ENCODE measurements around the gene SNHG17.

SNHG17 gene

DNA sequence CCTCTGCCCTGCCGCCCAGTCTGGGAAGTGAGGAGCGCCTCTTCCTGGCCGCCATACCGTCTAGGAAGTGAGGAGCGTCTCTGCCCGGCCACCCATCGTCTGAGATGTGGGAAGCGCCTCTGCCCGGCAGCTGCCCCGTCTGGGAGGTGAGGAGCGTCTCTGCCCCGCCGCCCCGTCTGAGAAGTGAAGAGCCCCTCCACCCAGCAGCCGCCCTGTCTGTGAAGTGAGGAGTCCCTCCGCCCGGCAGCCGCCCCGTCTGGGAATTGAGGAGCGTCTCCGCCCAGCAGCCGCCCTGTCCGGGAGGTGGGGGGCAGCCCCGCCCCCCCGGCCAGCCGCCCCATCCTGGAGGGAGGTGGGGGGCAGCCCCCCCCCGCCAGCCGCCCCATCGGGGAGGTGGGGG is 27.8 kb downstream of the SNHG17 start:
- Histone ChIP-seq H3K4me1 (ENCODE audit: insufficient read depth, low read length) (no peaks in the 10 kb centered on the region), H3K27ac (ENCODE audit: low read length) (no peak overlapping the region), H3K9ac (ENCODE audit: low read depth, low read length) (no peak overlapping the region), H3K4me3 (ENCODE audit: low read depth in 1 of 2, low read length in 2 of 2) (no peak overlapping the region), H3K79me2 (ENCODE audit: insufficient read depth, low read length) (no peaks in the 10 kb centered on the region), H3K4me2 (ENCODE audit: insufficient read depth, low read length) (no peak overlapping the region), H4K20me1 (ENCODE audit: insufficient read depth, low read length) (no peaks in the 10 kb centered on the region), H3K9me3 (ENCODE audit: insufficient read depth, low read length, severe bottlenecking) (no peaks in the 10 kb centered on the region), H3K36me3 (ENCODE audit: insufficient read depth, low read length) (peaks cover 8% of the 10 kb centered on the region; the same call in 1 of the 2 replicates), H2AFZ (ENCODE audit: low read depth, low read length) (no peak overlapping the region), H3K27me3 (ENCODE audit: insufficient read depth, low read length, poor library complexity) (no peaks in the 10 kb centered on the region)
- no peak for ATAC-seq (ENCODE audit: insufficient read depth, low read depth)
- no peak for DNase-seq
- TF ChIP-seq EZH2 (IDR thresholded peaks at IDR 0.05; ENCODE audit: borderline replicate concordance, low read depth, low read length, severe bottlenecking) (no peak), CTCF (IDR thresholded peaks at IDR 0.05; ENCODE audit: borderline replicate concordance, extremely low read depth, low read length, poor library complexity, severe bottlenecking) (no peak)

DNA sequence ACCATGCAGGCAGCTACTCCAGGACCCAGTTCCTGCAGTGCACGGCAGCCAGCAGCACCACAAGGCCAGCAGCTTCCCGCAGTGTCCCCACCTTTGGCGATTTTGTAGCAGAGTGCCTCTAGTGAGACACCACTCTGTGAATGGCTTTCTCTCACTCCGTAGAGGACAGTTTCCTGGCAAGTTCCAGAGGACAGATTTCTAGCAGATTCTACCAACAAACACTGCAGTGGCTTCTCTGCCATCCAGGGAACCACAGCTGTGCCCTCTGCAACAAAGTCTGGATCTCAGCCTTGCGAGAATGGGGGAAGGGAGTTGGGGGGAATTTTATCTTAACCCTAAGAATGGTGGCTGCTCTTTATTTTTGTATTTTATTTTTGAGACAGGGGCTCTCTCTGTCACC is 28.7 kb downstream of the SNHG17 start:
- Histone ChIP-seq H4K20me1 (ENCODE audit: insufficient read depth, low read length) (no peaks in the 10 kb centered on the region), H3K27me3 (ENCODE audit: insufficient read depth, low read length, poor library complexity) (no peaks in the 10 kb centered on the region), H3K9me3 (ENCODE audit: insufficient read depth, low read length, severe bottlenecking) (no peaks in the 10 kb centered on the region), H3K79me2 (ENCODE audit: insufficient read depth, low read length) (no peaks in the 10 kb centered on the region), H3K36me3 (ENCODE audit: insufficient read depth, low read length) (0 out of 2 replicates have a peak, but pooled peaks cover 5% of the 10 kb centered on the region), H3K4me2 (ENCODE audit: insufficient read depth, low read length) (no peak overlapping the region), H3K9ac (ENCODE audit: low read depth, low read length) (no peak overlapping the region), H3K4me1 (ENCODE audit: insufficient read depth, low read length) (no peaks in the 10 kb centered on the region), H2AFZ (ENCODE audit: low read depth, low read length) (no peak overlapping the region), H3K27ac (ENCODE audit: low read length) (no peak overlapping the region), H3K4me3 (ENCODE audit: low read depth in 1 of 2, low read length in 2 of 2) (no peak overlapping the region)
- DNase-seq = no peak
- ATAC-seq (ENCODE audit: insufficient read depth, low read depth) = no peak
- TF ChIP-seq EZH2 (IDR thresholded peaks at IDR 0.05; ENCODE audit: borderline replicate concordance, low read depth, low read length, severe bottlenecking) = no peak
- TF ChIP-seq CTCF (IDR thresholded peaks at IDR 0.05; ENCODE audit: borderline replicate concordance, extremely low read depth, low read length, poor library complexity, severe bottlenecking) = no peak

- Histone ChIP-seq H3K79me2 (ENCODE audit: insufficient read depth, low read length) (no peaks in the 10 kb centered on the region), H3K4me1 (ENCODE audit: insufficient read depth, low read length) (no peaks in the 10 kb centered on the region), H4K20me1 (ENCODE audit: insufficient read depth, low read length) (no peaks in the 10 kb centered on the region), H3K4me2 (ENCODE audit: insufficient read depth, low read length) (no peak overlapping the region), H3K9ac (ENCODE audit: low read depth, low read length) (no peak overlapping the region), H3K27ac (ENCODE audit: low read length) (no peak overlapping the region), H2AFZ (ENCODE audit: low read depth, low read length) (no peak overlapping the region), H3K36me3 (ENCODE audit: insufficient read depth, low read length) (0 out of 2 replicates have a peak, but pooled peaks cover 5% of the 10 kb centered on the region), H3K4me3 (ENCODE audit: low read depth in 1 of 2, low read length in 2 of 2) (no peak overlapping the region), H3K9me3 (ENCODE audit: insufficient read depth, low read length, severe bottlenecking) (no peaks in the 10 kb centered on the region), H3K27me3 (ENCODE audit: insufficient read depth, low read length, poor library complexity) (no peaks in the 10 kb centered on the region)
- DNase-seq (no peak), ATAC-seq (ENCODE audit: insufficient read depth, low read depth) (no peak)
- TF ChIP-seq EZH2 (IDR thresholded peaks at IDR 0.05; ENCODE audit: borderline replicate concordance, low read depth, low read length, severe bottlenecking) (no peak), CTCF (IDR thresholded peaks at IDR 0.05; ENCODE audit: borderline replicate concordance, extremely low read depth, low read length, poor library complexity, severe bottlenecking) (no peak)
Observed at GRCh38 chr20:38405132-38405531, 30.0 kb downstream of the SNHG17 start.

GRCh38 chr20:38404016-38404415 is 31.1 kb downstream of the SNHG17 start:
- ATAC-seq (ENCODE audit: insufficient read depth, low read depth) = no peak
- DNase-seq = no peak
- Histone ChIP-seq H4K20me1 (ENCODE audit: insufficient read depth, low read length) (no peaks in the 10 kb centered on the region), H3K9me3 (ENCODE audit: insufficient read depth, low read length, severe bottlenecking) (no peaks in the 10 kb centered on the region), H2AFZ (ENCODE audit: low read depth, low read length) (no peak overlapping the region), H3K9ac (ENCODE audit: low read depth, low read length) (no peak overlapping the region), H3K79me2 (ENCODE audit: insufficient read depth, low read length) (no peaks in the 10 kb centered on the region), H3K27ac (ENCODE audit: low read length) (no peak overlapping the region), H3K4me3 (ENCODE audit: low read depth in 1 of 2, low read length in 2 of 2) (no peak overlapping the region), H3K27me3 (ENCODE audit: insufficient read depth, low read length, poor library complexity) (no peaks in the 10 kb centered on the region), H3K4me2 (ENCODE audit: insufficient read depth, low read length) (no peak overlapping the region), H3K36me3 (ENCODE audit: insufficient read depth, low read length) (0 out of 2 replicates have a peak, but pooled peaks cover 5% of the 10 kb centered on the region), H3K4me1 (ENCODE audit: insufficient read depth, low read length) (no peaks in the 10 kb centered on the region)
- TF ChIP-seq CTCF (IDR thresholded peaks at IDR 0.05; ENCODE audit: borderline replicate concordance, extremely low read depth, low read length, poor library complexity, severe bottlenecking) = no peak
- TF ChIP-seq EZH2 (IDR thresholded peaks at IDR 0.05; ENCODE audit: borderline replicate concordance, low read depth, low read length, severe bottlenecking) = no peak

All from DND-41 (cell line).